Measurements from ENCODE around the gene ACHE.

GRCh38 chr7:100879685-100880261 is 15.9 kb downstream of the ACHE start:
- TF ChIP-seq POLR2A (IDR thresholded peaks at IDR 0.05; ENCODE audit: low read length), result no peak
- no peak for TF ChIP-seq GATA1 (IDR thresholded peaks at IDR 0.05; ENCODE audit: low read depth, low read length)

All from erythroblast (primary cell).